IPS-11a (cell line): ENCODE results near the gene KRT72.

ENCODE experiments used
- H3K4me3 ChIP-seq: one replicate; pipeline ENCODE4 v1.5.1; 2013; ENCODE audit warnings: low read depth, low read length, control low read depth

KRT72 gene

GRCh38 chr12:52581481-52581880 is 19.8 kb downstream of the KRT72 start:
- no peak overlapping the region for H3K4me3 ChIP-seq

GRCh38 chr12:52581066-52581465 is 20.2 kb downstream of the KRT72 start:
- no peak overlapping the region for H3K4me3 ChIP-seq

DNA sequence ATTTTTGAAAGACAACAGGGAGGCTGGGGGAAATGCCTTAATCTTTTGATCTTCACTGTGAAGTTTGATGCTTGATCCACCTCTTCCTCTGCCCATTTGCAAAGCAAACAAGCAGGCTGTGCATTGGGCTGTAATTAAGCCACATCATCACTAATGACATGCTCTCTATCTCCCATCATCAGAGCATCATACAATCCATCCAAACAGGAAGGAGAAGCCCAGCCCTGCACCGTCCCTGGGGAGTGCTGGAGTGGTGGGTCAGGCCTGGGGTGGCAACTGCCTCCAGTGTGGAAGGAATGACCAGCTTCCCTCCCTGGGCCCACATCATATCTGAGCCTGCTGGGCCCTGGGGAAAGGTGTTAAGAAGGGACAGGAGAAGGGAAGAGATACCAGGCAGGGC is 20.8 kb downstream of the KRT72 start:
- no peak overlapping the region for H3K4me3 ChIP-seq

DNA sequence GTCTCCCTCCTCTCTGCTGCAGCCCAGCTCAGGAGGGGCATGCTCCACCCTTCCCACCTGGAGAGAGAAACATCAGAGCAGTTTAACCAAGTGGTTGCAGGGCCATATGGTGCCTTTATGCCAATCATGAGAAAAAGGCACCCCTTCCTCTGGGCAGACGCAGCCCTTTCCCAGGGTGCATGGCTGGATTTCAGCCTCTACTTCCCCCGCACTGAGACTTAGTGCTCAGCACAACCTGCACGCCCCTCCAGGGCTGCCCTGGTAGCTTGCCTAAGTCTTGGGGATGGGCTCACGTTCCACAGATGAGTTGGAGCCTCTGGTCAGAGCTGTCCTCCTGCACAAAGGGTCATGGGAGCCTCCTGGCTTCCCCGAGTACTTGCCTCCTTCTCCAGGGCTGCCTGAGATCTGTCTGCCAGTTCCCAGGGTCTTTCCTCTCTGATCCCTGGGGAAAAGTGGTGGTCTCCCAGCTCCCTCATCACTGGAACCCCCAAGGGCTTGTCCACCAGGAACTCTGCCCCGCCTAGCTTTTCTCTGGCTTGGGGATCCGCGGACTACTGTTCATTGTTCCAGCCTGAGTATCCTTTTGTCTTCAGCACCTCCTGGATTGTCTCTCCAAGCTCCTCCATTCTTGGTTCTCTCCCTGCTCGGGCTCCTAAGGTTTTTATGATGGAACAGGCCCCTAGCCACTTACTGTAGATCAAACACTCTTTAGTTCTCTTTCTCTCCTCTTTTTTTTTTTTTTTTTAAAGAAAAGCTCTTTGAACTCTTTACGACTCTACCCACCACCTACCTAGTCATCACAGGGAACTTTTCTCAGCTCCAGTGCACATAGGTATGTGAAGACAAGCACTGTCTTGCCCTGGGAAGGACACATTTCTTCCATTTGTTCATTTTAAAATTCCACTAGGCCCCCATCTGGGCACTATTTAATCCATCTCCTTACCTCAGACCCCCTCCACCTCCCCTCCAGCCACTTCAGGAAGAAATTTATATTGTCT is 21.5 kb downstream of the KRT72 start:
- H3K4me3 ChIP-seq, result no peak overlapping the region

GRCh38 chr12:52578469-52578868 is 22.8 kb downstream of the KRT72 start:
- H3K4me3 ChIP-seq, result no peak overlapping the region

DNA sequence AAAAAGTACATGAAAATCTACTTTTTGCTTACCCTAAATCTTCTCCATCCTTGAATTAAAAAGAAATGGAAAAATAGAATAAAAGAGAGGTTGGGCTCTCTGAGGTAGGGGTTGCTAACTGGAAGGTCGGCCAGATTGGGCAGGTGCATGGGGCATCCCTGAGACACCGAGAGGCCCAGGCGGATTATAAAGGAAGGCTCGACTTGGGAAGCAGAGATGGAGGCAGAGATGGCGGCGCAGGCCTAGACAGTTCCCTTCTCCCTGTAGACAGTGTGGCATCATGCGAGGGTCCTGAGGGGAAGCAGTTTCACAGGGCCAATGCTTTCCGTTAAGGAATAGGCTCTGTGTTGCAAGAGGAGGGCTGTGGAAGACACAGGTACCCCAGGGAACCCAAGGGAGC is 23.9 kb downstream of the KRT72 start:
- no peak overlapping the region for H3K4me3 ChIP-seq

DNA sequence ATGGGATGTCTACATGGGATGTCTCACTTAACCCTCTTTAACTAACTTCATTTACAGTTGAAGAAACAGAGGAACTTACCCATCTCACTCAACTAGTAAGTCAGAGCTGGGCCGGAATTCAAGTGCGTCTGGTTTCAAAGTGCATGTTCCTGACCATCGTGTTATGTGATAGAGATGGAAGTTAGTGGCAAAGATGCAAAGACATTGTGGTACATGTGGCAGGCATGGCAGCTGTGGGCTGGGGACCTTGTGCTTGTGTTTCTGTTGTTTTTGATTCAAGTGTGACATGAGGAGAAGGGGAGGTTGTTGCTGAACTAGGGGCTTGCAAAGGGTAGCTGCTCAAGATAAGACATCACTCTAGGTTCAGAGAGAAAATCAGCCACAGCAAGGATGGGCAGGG is 25.3 kb downstream of the KRT72 start:
- no peak overlapping the region for H3K4me3 ChIP-seq

DNA sequence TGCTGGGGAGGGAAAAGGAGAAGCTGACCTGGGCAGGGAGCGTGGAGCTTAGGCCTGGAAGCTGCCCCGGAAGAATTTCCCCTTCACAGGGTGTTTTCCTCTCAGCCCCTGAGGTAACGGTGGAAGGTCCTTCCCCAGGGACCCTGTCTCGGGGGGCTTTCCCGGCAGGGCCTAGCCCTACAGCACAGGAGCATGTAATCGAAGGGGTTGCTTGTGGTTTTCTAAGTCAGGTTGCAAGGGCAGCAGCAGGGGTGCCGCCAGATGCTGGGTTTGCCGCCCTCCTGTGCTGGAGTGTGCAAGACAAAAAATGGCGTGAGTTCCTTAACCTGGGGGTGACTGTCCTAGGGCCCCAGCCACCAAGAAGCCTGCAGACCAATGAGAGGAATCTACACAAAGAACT is 26.0 kb downstream of the KRT72 start:
- no peak overlapping the region for H3K4me3 ChIP-seq

- H3K4me3 ChIP-seq, result no peak within 1 kb of the TSS
These were observed 27.5 kb downstream of the KRT72 start, which contains the start of gene KRT74 for GRCh38 chr12:52573743-52574142. TSS of gene KRT74 (minus strand) at chr12:52573843. CDS start at chr12:52573777, 66 bp downstream.

GRCh38 chr12:52573306-52573705 is 28.0 kb downstream of the KRT72 start:
- no peak overlapping the region for H3K4me3 ChIP-seq

DNA sequence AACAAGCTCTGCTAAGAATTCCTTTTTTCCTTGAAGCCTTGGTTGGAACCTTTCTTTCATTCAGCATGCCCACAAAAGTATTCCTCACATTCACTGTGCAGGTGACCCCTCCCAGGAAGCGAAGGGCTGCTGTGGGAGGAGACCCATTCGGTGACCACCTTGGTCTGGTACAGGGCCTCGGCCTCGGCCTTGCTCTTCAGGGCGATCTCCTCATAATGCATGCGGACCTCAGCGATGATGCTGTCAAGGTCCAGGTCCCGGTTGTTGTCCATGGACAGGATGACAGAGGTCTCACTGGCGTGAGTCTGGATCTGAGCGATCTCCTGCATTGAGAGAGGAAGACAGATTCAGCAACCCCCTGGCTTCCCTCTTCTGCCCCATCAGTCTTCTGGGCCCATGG is 30.8 kb downstream of the KRT72 start:
- H3K4me3 ChIP-seq, result no peak overlapping the region

DNA sequence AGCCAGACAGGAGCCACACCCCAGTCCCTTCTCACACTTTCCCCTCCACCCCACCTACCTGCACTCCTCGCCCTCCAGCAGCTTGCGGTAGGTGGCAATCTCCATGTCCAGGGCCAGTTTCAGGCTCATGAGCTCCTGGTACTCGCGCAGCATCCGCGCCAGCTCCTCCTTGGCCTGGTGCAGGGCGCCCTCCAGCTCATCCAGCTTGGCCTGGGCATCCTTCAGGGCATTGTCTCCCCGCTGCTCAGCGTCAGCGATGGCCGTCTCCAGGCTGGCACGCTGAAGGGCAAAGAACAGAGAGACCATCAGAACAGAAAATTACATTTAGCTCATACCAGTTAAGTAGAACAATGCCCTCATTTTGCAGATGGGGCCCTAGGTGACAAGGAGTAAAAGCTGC is 33.2 kb downstream of the KRT72 start:
- no peak overlapping the region for H3K4me3 ChIP-seq

GRCh38 chr12:52566847-52567291 is 34.4 kb downstream of the KRT72 start:
- H3K4me3 ChIP-seq, result no peak overlapping the region

DNA sequence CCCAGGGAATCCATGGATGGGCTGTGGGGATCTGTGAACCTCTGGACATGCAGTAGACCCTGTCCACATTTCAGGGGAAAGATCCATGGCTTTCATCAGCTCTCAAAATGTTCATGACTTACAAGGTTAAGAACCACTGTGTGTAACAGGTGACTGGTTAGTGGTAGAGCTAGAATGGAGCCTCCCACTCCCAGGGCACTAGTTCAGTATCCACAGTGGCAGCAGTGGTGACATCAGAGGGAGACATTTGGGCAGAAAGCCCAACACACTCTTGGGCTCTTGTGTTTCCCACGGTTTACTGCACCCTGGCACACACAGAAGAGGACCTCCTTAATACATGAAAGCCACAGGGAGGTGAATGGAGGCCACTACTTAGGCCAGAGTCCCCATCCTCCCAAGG is 36.7 kb downstream of the KRT72 start:
- no peak overlapping the region for H3K4me3 ChIP-seq

- no peak overlapping the region for H3K4me3 ChIP-seq
These were observed 39.3 kb downstream of the KRT72 start for GRCh38 chr12:52561880-52562449.

- no peak overlapping the region for H3K4me3 ChIP-seq
These were observed 41.3 kb downstream of the KRT72 start for GRCh38 chr12:52559979-52560378.

- no peak overlapping the region for H3K4me3 ChIP-seq
These were observed 42.4 kb downstream of the KRT72 start for GRCh38 chr12:52558781-52559445.

DNA sequence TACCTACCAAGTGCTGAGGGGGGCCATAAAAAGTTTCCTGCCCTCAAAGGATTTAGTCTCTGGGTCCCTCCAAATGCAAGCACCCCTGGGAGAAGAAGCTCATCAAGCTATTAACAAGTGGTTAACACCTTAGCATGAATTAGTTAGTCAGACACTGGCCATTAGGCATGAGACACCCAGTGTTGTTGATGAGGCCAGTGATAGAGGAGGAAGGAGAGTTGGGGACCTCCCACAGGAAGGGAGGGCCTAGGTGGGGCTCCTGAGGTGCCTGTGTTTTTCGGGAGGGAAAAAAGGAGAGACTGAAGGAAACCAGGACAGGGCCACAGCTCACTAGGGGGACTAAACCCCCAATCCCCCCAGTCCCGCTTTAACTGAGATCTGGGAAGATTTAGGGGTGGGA is 43.8 kb downstream of the KRT72 start:
- H3K4me3 ChIP-seq, result no peak overlapping the region

GRCh38 chr12:52555577-52555976 is 45.7 kb downstream of the KRT72 start:
- H3K4me3 ChIP-seq, result no peak overlapping the region

DNA sequence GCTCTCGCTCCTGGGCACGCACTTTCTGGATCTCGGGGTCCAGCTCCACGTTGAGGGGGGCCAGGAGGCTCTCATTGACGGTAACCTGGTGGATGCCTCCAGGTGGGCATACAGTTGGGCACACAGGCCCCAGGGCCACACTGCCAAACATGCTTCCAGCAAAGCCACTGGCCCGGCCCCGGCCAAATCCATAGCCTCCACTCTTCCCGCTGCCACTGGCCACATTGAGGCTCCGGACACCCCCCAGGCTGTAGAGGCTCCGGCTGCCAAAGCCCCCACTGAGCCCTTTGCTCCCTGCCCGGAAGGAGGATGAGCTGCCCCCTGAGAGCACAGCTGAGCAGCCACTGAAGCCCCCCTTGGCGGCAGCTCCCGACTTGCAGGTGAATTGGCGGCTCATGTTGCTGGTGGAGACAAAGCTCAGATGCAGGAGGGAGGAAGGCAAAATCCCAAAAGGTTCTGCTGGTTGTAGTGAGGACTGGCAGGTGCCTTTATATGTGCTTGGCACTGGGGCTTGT is 48.5 kb downstream of the KRT72 start, which contains the start of gene KRT71:
TSS of gene KRT71 (minus strand) at position 465 of the 515 bp plus-strand sequence. CDS start at position 397, 68 bp downstream.
- no peak within 1 kb of the TSS for H3K4me3 ChIP-seq

DNA sequence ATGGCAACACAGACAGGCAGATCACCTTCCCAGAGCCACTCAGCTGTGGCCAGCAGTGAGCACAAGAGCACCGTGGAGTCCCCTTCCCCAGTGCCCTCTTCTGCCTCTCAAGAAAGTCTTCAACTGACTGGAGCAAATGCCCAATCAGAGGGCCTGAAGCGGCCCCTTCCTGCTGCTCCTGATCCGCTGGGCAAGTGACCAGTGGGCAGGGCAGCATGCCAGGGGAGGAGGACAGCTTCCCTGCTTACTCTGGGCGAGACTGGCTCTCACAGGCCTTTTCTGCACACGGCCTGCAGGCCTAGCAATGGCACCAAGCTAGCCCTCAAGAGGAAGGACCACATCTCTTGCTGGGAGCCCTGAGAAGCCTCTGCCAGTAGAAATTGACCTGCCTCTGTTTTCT is 49.2 kb downstream of the KRT72 start:
- no peak overlapping the region for H3K4me3 ChIP-seq
